ENCODE results near the gene SLC8B1. TPM values are rescaled to one million over a fixed set of nuclear protein-coding genes. Genes with fewer than 3 reads are reported as not detected.

Gene SLC8B1
- total RNA-seq, 1 experiment from 2014 or later: 5.9 TPM

GRCh38 chr12:113298472-113298817 is 36.5 kb downstream of the SLC8B1 start:
- Histone ChIP-seq H3K36me3 (ENCODE audit: insufficient read depth, low read length) (peaks cover 3% of the 10 kb centered on the region; the same call in 1 of the 2 replicates), H4K20me1 (ENCODE audit: insufficient read depth, low read depth, low read length) (no peaks in the 10 kb centered on the region; the same call in 1 of the 2 replicates), H3K4me3 (ENCODE audit: low read length) (no peak overlapping the region)

GRCh38 chr12:113297621-113298471 is 37.1 kb downstream of the SLC8B1 start:
- no peaks in the 10 kb centered on the region for H3K9me2 ChIP-seq (replicated peaks; ENCODE audit: insufficient read depth, low read length)
- H3K9me3 ChIP-seq (ENCODE audit: low read length): no peaks in the 10 kb centered on the region
- no peaks in the 10 kb centered on the region; the same call in 1 of the 2 replicates for H4K20me1 ChIP-seq (ENCODE audit: insufficient read depth, low read depth, low read length)
- H3K27me3 ChIP-seq (ENCODE audit: low read length): no peaks in the 10 kb centered on the region
- H3K9ac ChIP-seq (ENCODE audit: low read length): no peak overlapping the region
- DNase-seq: no peak
- H3K4me3 ChIP-seq (ENCODE audit: low read length): no peak overlapping the region
- peaks cover 3% of the 10 kb centered on the region; the same call in 1 of the 2 replicates for H3K36me3 ChIP-seq (ENCODE audit: insufficient read depth, low read length)
- no peaks in the 10 kb centered on the region for H3K79me2 ChIP-seq (ENCODE audit: low read length)
- no peak overlapping the region for H2AFZ ChIP-seq (ENCODE audit: low read length)
- peaks cover 27% of the 10 kb centered on the region for H3K4me1 ChIP-seq (ENCODE audit: low read length)
- no peak overlapping the region for H3K4me2 ChIP-seq (ENCODE audit: low read depth, low read length, poor library complexity, severe bottlenecking)
- no peak overlapping the region for H3K27ac ChIP-seq (ENCODE audit: low read length)

More at GRCh38 chr12:113298472-113298817, 36.5 kb downstream of the SLC8B1 start:
- Histone ChIP-seq H3K4me1 (ENCODE audit: low read length) (peaks cover 27% of the 10 kb centered on the region), H3K27me3 (ENCODE audit: low read length) (no peaks in the 10 kb centered on the region), H3K9me2 (replicated peaks; ENCODE audit: insufficient read depth, low read length) (no peaks in the 10 kb centered on the region), H3K9ac (ENCODE audit: low read length) (no peak overlapping the region), H3K9me3 (ENCODE audit: low read length) (no peaks in the 10 kb centered on the region), H2AFZ (ENCODE audit: low read length) (no peak overlapping the region), H3K27ac (ENCODE audit: low read length) (peak overlapping the region; percentile 53; the same call in 1 of the 2 replicates), H3K79me2 (ENCODE audit: low read length) (no peaks in the 10 kb centered on the region), H3K4me2 (ENCODE audit: low read depth, low read length, poor library complexity, severe bottlenecking) (peak overlapping the region; percentile 41)
- DNase-seq: no peak

- no peak overlapping the region for H3K9ac ChIP-seq (ENCODE audit: low read length)
- peaks cover 27% of the 10 kb centered on the region for H3K4me1 ChIP-seq (ENCODE audit: low read length)
- H3K4me3 ChIP-seq (ENCODE audit: low read length): no peak overlapping the region
- no peak overlapping the region for H2AFZ ChIP-seq (ENCODE audit: low read length)
- H3K27ac ChIP-seq (ENCODE audit: low read length): no peak overlapping the region
- DNase-seq: no peak
- H3K36me3 ChIP-seq (ENCODE audit: insufficient read depth, low read length): peaks cover 3% of the 10 kb centered on the region; the same call in 1 of the 2 replicates
- no peaks in the 10 kb centered on the region; the same call in 1 of the 2 replicates for H4K20me1 ChIP-seq (ENCODE audit: insufficient read depth, low read depth, low read length)
- H3K79me2 ChIP-seq (ENCODE audit: low read length): no peaks in the 10 kb centered on the region
- no peaks in the 10 kb centered on the region for H3K9me2 ChIP-seq (replicated peaks; ENCODE audit: insufficient read depth, low read length)
- H3K4me2 ChIP-seq (ENCODE audit: low read depth, low read length, poor library complexity, severe bottlenecking): no peak overlapping the region
- H3K27me3 ChIP-seq (ENCODE audit: low read length): no peaks in the 10 kb centered on the region
- H3K9me3 ChIP-seq (ENCODE audit: low read length): no peaks in the 10 kb centered on the region
Observed at GRCh38 chr12:113297214-113297587, 37.7 kb downstream of the SLC8B1 start.

- no peaks in the 10 kb centered on the region for H3K9me3 ChIP-seq (ENCODE audit: low read length)
- H3K9ac ChIP-seq (ENCODE audit: low read length): no peak overlapping the region
- no peaks in the 10 kb centered on the region for H3K9me2 ChIP-seq (replicated peaks; ENCODE audit: insufficient read depth, low read length)
- no peak overlapping the region for H3K4me3 ChIP-seq (ENCODE audit: low read length)
- H3K36me3 ChIP-seq (ENCODE audit: insufficient read depth, low read length): peaks cover 3% of the 10 kb centered on the region; the same call in 1 of the 2 replicates
- H2AFZ ChIP-seq (ENCODE audit: low read length): no peak overlapping the region
- H4K20me1 ChIP-seq (ENCODE audit: insufficient read depth, low read depth, low read length): no peaks in the 10 kb centered on the region; the same call in 1 of the 2 replicates
- H3K27ac ChIP-seq (ENCODE audit: low read length): no peak overlapping the region
- H3K4me2 ChIP-seq (ENCODE audit: low read depth, low read length, poor library complexity, severe bottlenecking): no peak overlapping the region
- no peak for DNase-seq
- H3K4me1 ChIP-seq (ENCODE audit: low read length): peaks cover 27% of the 10 kb centered on the region
- no peaks in the 10 kb centered on the region for H3K27me3 ChIP-seq (ENCODE audit: low read length)
- H3K79me2 ChIP-seq (ENCODE audit: low read length): no peaks in the 10 kb centered on the region
Observed at GRCh38 chr12:113296557-113297213, 38.2 kb downstream of the SLC8B1 start.

GRCh38 chr12:113295886-113296556 is 38.9 kb downstream of the SLC8B1 start:
- Histone ChIP-seq H3K4me2 (ENCODE audit: low read depth, low read length, poor library complexity, severe bottlenecking) (no peak overlapping the region), H3K36me3 (ENCODE audit: insufficient read depth, low read length) (peaks cover 3% of the 10 kb centered on the region; the same call in 1 of the 2 replicates), H3K79me2 (ENCODE audit: low read length) (no peaks in the 10 kb centered on the region), H4K20me1 (ENCODE audit: insufficient read depth, low read depth, low read length) (no peaks in the 10 kb centered on the region; the same call in 1 of the 2 replicates), H2AFZ (ENCODE audit: low read length) (no peak overlapping the region), H3K9me3 (ENCODE audit: low read length) (no peaks in the 10 kb centered on the region), H3K27ac (ENCODE audit: low read length) (no peak overlapping the region), H3K9me2 (replicated peaks; ENCODE audit: insufficient read depth, low read length) (no peaks in the 10 kb centered on the region), H3K4me1 (ENCODE audit: low read length) (peaks cover 27% of the 10 kb centered on the region), H3K9ac (ENCODE audit: low read length) (no peak overlapping the region), H3K27me3 (ENCODE audit: low read length) (no peaks in the 10 kb centered on the region), H3K4me3 (ENCODE audit: low read length) (no peak overlapping the region)
- no peak for DNase-seq

GRCh38 chr12:113293100-113293499 is 41.8 kb downstream of the SLC8B1 start:
- DNase-seq: no peak
- Histone ChIP-seq H2AFZ (ENCODE audit: low read length) (no peak overlapping the region), H3K4me1 (ENCODE audit: low read length) (peaks cover 12% of the 10 kb centered on the region), H3K9me2 (replicated peaks; ENCODE audit: insufficient read depth, low read length) (no peaks in the 10 kb centered on the region), H3K4me2 (ENCODE audit: low read depth, low read length, poor library complexity, severe bottlenecking) (no peak overlapping the region), H3K9ac (ENCODE audit: low read length) (no peak overlapping the region), H4K20me1 (ENCODE audit: insufficient read depth, low read depth, low read length) (no peaks in the 10 kb centered on the region; the same call in 1 of the 2 replicates), H3K27me3 (ENCODE audit: low read length) (no peaks in the 10 kb centered on the region), H3K27ac (ENCODE audit: low read length) (no peak overlapping the region), H3K79me2 (ENCODE audit: low read length) (no peaks in the 10 kb centered on the region), H3K9me3 (ENCODE audit: low read length) (no peaks in the 10 kb centered on the region), H3K4me3 (ENCODE audit: low read length) (no peak overlapping the region), H3K36me3 (ENCODE audit: insufficient read depth, low read length) (peaks cover 3% of the 10 kb centered on the region; the same call in 1 of the 2 replicates)

- H2AFZ ChIP-seq (ENCODE audit: low read length): no peak overlapping the region
- no peak for DNase-seq
- H3K4me1 ChIP-seq (ENCODE audit: low read length): peaks cover 7% of the 10 kb centered on the region
- no peak overlapping the region for H3K9ac ChIP-seq (ENCODE audit: low read length)
- H3K79me2 ChIP-seq (ENCODE audit: low read length): no peaks in the 10 kb centered on the region
- H3K9me2 ChIP-seq (replicated peaks; ENCODE audit: insufficient read depth, low read length): no peaks in the 10 kb centered on the region
- H3K27me3 ChIP-seq (ENCODE audit: low read length): no peaks in the 10 kb centered on the region
- H3K4me2 ChIP-seq (ENCODE audit: low read depth, low read length, poor library complexity, severe bottlenecking): no peak overlapping the region
- H3K27ac ChIP-seq (ENCODE audit: low read length): no peak overlapping the region
- no peaks in the 10 kb centered on the region for H4K20me1 ChIP-seq (ENCODE audit: insufficient read depth, low read depth, low read length)
- H3K36me3 ChIP-seq (ENCODE audit: insufficient read depth, low read length): peaks cover under 1% of the 10 kb centered on the region; the same call in 1 of the 2 replicates
- no peaks in the 10 kb centered on the region for H3K9me3 ChIP-seq (ENCODE audit: low read length)
- H3K4me3 ChIP-seq (ENCODE audit: low read length): no peak overlapping the region
Observed at GRCh38 chr12:113292547-113292946, 42.4 kb downstream of the SLC8B1 start.

- Histone ChIP-seq H2AFZ (ENCODE audit: low read length) (no peak overlapping the region), H3K36me3 (ENCODE audit: insufficient read depth, low read length) (no peaks in the 10 kb centered on the region), H3K79me2 (ENCODE audit: low read length) (no peaks in the 10 kb centered on the region)
Observed at GRCh38 chr12:113292091-113292490, 42.8 kb downstream of the SLC8B1 start.

More at GRCh38 chr12:113292091-113292490, 42.8 kb downstream of the SLC8B1 start:
- Histone ChIP-seq H3K9ac (ENCODE audit: low read length) (no peak overlapping the region), H3K27me3 (ENCODE audit: low read length) (no peaks in the 10 kb centered on the region), H3K9me3 (ENCODE audit: low read length) (no peaks in the 10 kb centered on the region), H3K4me3 (ENCODE audit: low read length) (no peak overlapping the region), H3K4me1 (ENCODE audit: low read length) (peaks cover 2% of the 10 kb centered on the region), H3K27ac (ENCODE audit: low read length) (no peak overlapping the region), H3K9me2 (replicated peaks; ENCODE audit: insufficient read depth, low read length) (no peaks in the 10 kb centered on the region), H4K20me1 (ENCODE audit: insufficient read depth, low read depth, low read length) (no peaks in the 10 kb centered on the region), H3K4me2 (ENCODE audit: low read depth, low read length, poor library complexity, severe bottlenecking) (no peak overlapping the region)
- DNase-seq: no peak

Data from Karpas-422 (cell line).